Karpas-422 (cell line): ENCODE results near the gene IL19. TPM values are rescaled to one million over a fixed set of nuclear protein-coding genes. Genes with fewer than 3 reads are reported as not detected.

ENCODE experiments used
- DNase-seq: peaks from one replicate; pipeline ENCODE4 v3.0.0-alpha.2; 2015
- H2AFZ ChIP-seq: fragments of 200-600 bp; sonication (generic); 2 replicates; pipeline ENCODE4 v1.6.1; 2014; ENCODE audit warnings: antibody characterized with exemption, low read length, mixed read lengths
- H3K27ac ChIP-seq: fragments of 200-600 bp; sonication (generic); 2 replicates; pipeline ENCODE4 v1.5.1; 2014; ENCODE audit warnings: mild to moderate bottlenecking, low read length, moderate library complexity
- H3K27me3 ChIP-seq: fragments of 200-600 bp; sonication (generic); 2 replicates; pipeline ENCODE4 v1.6.1; 2014; ENCODE audit warnings: low read length, mixed read lengths
- H3K36me3 ChIP-seq: fragments of 200-600 bp; sonication (generic); 2 replicates; pipeline ENCODE4 v1.6.1; 2014; ENCODE audit warnings: low read length, mixed read lengths; ENCODE audit not compliant: insufficient read depth
- H3K4me1 ChIP-seq: fragments of 200-600 bp; sonication (generic); 2 replicates; pipeline ENCODE4 v1.6.1; 2014; ENCODE audit warnings: mild to moderate bottlenecking, low read length, mixed read lengths
- H3K4me2 ChIP-seq: fragments of 200-600 bp; sonication (generic); 2 replicates; pipeline ENCODE4 v1.6.1; 2014; ENCODE audit warnings: low read length, low read depth, mild to moderate bottlenecking; ENCODE audit not compliant: poor library complexity, severe bottlenecking
- H3K4me3 ChIP-seq: fragments of 200-600 bp; sonication (generic); 2 replicates; pipeline ENCODE4 v1.5.1; 2014; ENCODE audit warnings: mild to moderate bottlenecking, antibody characterized with exemption, low read length, mixed read lengths
- H3K79me2 ChIP-seq: fragments of 200-600 bp; sonication (generic); 2 replicates; pipeline ENCODE4 v1.6.1; 2014; ENCODE audit warnings: mild to moderate bottlenecking, low read length, mixed read lengths
- H3K9ac ChIP-seq: fragments of 200-600 bp; sonication (generic); 2 replicates; pipeline ENCODE4 v1.6.0; 2014; ENCODE audit warnings: low read length
- H3K9me2 ChIP-seq: fragments of 200-600 bp; sonication (generic), shearing (Covaris generic); replicated peaks from 2 replicates; pipeline ENCODE4 v1.6.0; 2014; ENCODE audit warnings: mild to moderate bottlenecking, low read length, moderate library complexity; ENCODE audit not compliant: insufficient read depth
- H3K9me3 ChIP-seq: fragments of 300-700, 200-600 bp; sonication (generic); 2 replicates; pipeline ENCODE4 v1.6.1; 2014; ENCODE audit warnings: low read length, mixed read lengths
- H4K20me1 ChIP-seq: fragments of 200-600 bp; sonication (generic); 2 replicates; pipeline ENCODE4 v1.6.1; 2014; ENCODE audit warnings: mild to moderate bottlenecking, antibody characterized with exemption, low read length, low read depth; ENCODE audit not compliant: insufficient read depth
- total RNA-seq: library from RNA; depleted of rRNA; stranded (reverse); fragments of >200 nt; shearing (Covaris generic); gene quantifications from 2 replicates; pipeline ENCODE4 v1.2.3, GENCODE V29; 2014; ENCODE audit warnings: low replicate concordance

Gene IL19
- total RNA-seq, 1 experiment from 2014 or later = not detected

- Histone ChIP-seq H4K20me1 (no peaks in the 10 kb centered on the region), H3K36me3 (no peaks in the 10 kb centered on the region), H3K79me2 (no peaks in the 10 kb centered on the region), H3K4me1 (peaks cover 6% of the 10 kb centered on the region), H3K9me3 (no peaks in the 10 kb centered on the region), H3K9me2 (no peaks in the 10 kb centered on the region), H3K4me3 (no peak overlapping the region), H3K27me3 (no peaks in the 10 kb centered on the region), H3K27ac (no peak overlapping the region), H2AFZ (no peak overlapping the region), H3K9ac (no peak overlapping the region), H3K4me2 (no peak overlapping the region)
- no peak for DNase-seq
Observed at GRCh38 chr1:206786212-206786886, 15.8 kb downstream of the IL19 start.

- H3K27ac ChIP-seq = no peak overlapping the region
- H3K9ac ChIP-seq = no peak overlapping the region
- H3K79me2 ChIP-seq = no peaks in the 10 kb centered on the region
- no peak for DNase-seq
- H2AFZ ChIP-seq = no peak overlapping the region
- H3K4me3 ChIP-seq = no peak overlapping the region
- no peak overlapping the region for H3K4me2 ChIP-seq
- H3K27me3 ChIP-seq = no peaks in the 10 kb centered on the region
- no peaks in the 10 kb centered on the region for H3K9me2 ChIP-seq
- no peaks in the 10 kb centered on the region for H3K9me3 ChIP-seq
- no peaks in the 10 kb centered on the region for H3K36me3 ChIP-seq
- no peaks in the 10 kb centered on the region for H3K4me1 ChIP-seq
- no peaks in the 10 kb centered on the region for H4K20me1 ChIP-seq
Observed at GRCh38 chr1:206787891-206788290, 17.3 kb downstream of the IL19 start.

GRCh38 chr1:206788487-206789050 is 18.0 kb downstream of the IL19 start:
- H3K27ac ChIP-seq = no peak overlapping the region
- no peaks in the 10 kb centered on the region for H3K9me2 ChIP-seq
- no peaks in the 10 kb centered on the region for H4K20me1 ChIP-seq
- DNase-seq = no peak
- H3K4me2 ChIP-seq = no peak overlapping the region
- no peaks in the 10 kb centered on the region for H3K27me3 ChIP-seq
- no peaks in the 10 kb centered on the region for H3K9me3 ChIP-seq
- no peaks in the 10 kb centered on the region for H3K36me3 ChIP-seq
- no peaks in the 10 kb centered on the region for H3K4me1 ChIP-seq
- H3K4me3 ChIP-seq = no peak overlapping the region
- no peak overlapping the region for H2AFZ ChIP-seq
- no peak overlapping the region for H3K9ac ChIP-seq
- no peaks in the 10 kb centered on the region for H3K79me2 ChIP-seq

DNA sequence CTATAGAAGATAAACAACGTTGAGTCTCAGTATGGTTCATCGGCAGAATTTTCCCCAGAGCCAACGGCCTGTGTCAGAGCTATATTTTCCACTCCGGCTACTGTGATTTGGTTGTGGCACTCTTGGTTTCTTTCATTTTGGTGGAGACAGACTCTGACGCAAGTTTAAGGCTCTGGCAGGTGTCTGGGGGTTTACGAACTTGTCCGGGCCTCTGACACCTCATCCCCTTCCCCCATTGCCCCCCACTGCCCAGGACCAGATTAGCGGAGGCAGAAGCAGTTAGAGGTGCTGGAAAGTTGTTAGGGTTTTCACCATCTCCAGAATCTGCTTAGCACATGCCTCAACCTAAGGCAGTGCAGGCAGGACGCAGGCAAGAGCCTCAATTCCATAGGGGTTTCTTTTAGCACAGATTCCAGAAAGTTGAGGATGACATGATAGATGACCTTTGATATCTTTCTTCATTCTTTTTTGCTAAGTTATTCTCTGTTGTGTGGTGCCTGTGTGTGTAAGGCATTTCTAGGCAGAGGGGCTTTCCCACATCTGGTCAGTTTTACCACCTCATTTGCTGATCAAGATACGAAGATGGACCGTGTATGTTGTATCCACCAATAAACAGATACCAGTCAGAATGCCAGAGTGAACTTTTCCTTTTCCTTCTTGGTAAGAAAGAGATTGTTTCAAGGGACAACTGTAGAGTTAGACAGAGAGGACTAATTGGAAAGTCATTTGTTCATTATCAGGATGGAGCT is 20.1 kb downstream of the IL19 start:
- no peaks in the 10 kb centered on the region for H3K9me3 ChIP-seq
- no peaks in the 10 kb centered on the region for H3K36me3 ChIP-seq
- H3K27me3 ChIP-seq = no peaks in the 10 kb centered on the region
- no peak overlapping the region for H3K4me2 ChIP-seq
- no peak for DNase-seq
- no peaks in the 10 kb centered on the region for H4K20me1 ChIP-seq
- no peaks in the 10 kb centered on the region for H3K79me2 ChIP-seq
- no peaks in the 10 kb centered on the region for H3K4me1 ChIP-seq
- H3K4me3 ChIP-seq = no peak overlapping the region
- H3K9ac ChIP-seq = no peak overlapping the region
- H2AFZ ChIP-seq = no peak overlapping the region
- H3K9me2 ChIP-seq = no peaks in the 10 kb centered on the region
- H3K27ac ChIP-seq = no peak overlapping the region

GRCh38 chr1:206792939-206793607 is 22.5 kb downstream of the IL19 start:
- H2AFZ ChIP-seq = no peak overlapping the region
- no peaks in the 10 kb centered on the region for H3K79me2 ChIP-seq
- H3K4me2 ChIP-seq = no peak overlapping the region
- no peaks in the 10 kb centered on the region for H3K9me2 ChIP-seq
- no peaks in the 10 kb centered on the region for H3K36me3 ChIP-seq
- no peaks in the 10 kb centered on the region for H3K9me3 ChIP-seq
- no peak overlapping the region for H3K27ac ChIP-seq
- no peak for DNase-seq
- no peak overlapping the region for H3K4me3 ChIP-seq
- no peaks in the 10 kb centered on the region for H3K4me1 ChIP-seq
- no peaks in the 10 kb centered on the region for H3K27me3 ChIP-seq
- no peak overlapping the region for H3K9ac ChIP-seq
- H4K20me1 ChIP-seq = no peaks in the 10 kb centered on the region

DNA sequence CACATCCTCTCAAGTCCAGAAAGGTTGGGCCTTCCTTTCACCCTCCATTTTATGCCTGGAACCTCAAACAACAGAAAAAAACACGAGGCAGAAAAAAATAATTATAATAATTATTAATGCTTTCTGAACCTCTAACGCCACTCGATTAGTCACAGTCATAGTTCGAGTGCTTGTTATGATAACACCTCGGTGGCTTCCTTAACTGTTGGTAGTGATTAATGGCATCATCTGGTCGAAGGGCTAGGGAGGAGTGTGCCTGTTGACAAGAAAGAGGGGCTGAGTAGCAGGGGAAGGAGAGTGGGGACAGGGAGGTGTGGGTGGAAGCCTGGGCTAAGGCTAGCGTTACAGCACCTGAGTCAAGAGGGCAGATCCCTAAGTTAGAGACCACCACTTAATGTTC is 23.0 kb downstream of the IL19 start:
- Histone ChIP-seq H3K27ac (no peak overlapping the region), H3K9me2 (no peaks in the 10 kb centered on the region), H3K79me2 (no peaks in the 10 kb centered on the region), H3K4me1 (no peaks in the 10 kb centered on the region), H4K20me1 (no peaks in the 10 kb centered on the region), H3K36me3 (no peaks in the 10 kb centered on the region), H3K4me3 (no peak overlapping the region), H3K9me3 (no peaks in the 10 kb centered on the region), H3K27me3 (no peaks in the 10 kb centered on the region), H3K4me2 (no peak overlapping the region), H2AFZ (no peak overlapping the region), H3K9ac (no peak overlapping the region)
- DNase-seq = no peak

GRCh38 chr1:206794294-206794908 is 23.8 kb downstream of the IL19 start:
- no peak overlapping the region for H3K9ac ChIP-seq
- no peaks in the 10 kb centered on the region for H3K79me2 ChIP-seq
- no peak overlapping the region for H3K4me2 ChIP-seq
- H3K27me3 ChIP-seq = no peaks in the 10 kb centered on the region
- H4K20me1 ChIP-seq = no peaks in the 10 kb centered on the region
- H3K4me3 ChIP-seq = no peak overlapping the region
- no peaks in the 10 kb centered on the region for H3K9me2 ChIP-seq
- no peak overlapping the region for H2AFZ ChIP-seq
- H3K9me3 ChIP-seq = no peaks in the 10 kb centered on the region
- no peaks in the 10 kb centered on the region for H3K36me3 ChIP-seq
- no peak for DNase-seq
- no peak overlapping the region for H3K27ac ChIP-seq
- no peaks in the 10 kb centered on the region for H3K4me1 ChIP-seq

- no peaks in the 10 kb centered on the region for H3K27me3 ChIP-seq
- H3K9me3 ChIP-seq = no peaks in the 10 kb centered on the region
- no peaks in the 10 kb centered on the region for H3K79me2 ChIP-seq
- no peak overlapping the region for H3K9ac ChIP-seq
- H3K9me2 ChIP-seq = no peaks in the 10 kb centered on the region
- no peak overlapping the region for H2AFZ ChIP-seq
- DNase-seq = no peak
- no peak overlapping the region for H3K27ac ChIP-seq
- H3K4me2 ChIP-seq = no peak overlapping the region
- no peaks in the 10 kb centered on the region for H3K4me1 ChIP-seq
- H3K36me3 ChIP-seq = no peaks in the 10 kb centered on the region
- no peak overlapping the region for H3K4me3 ChIP-seq
- no peaks in the 10 kb centered on the region for H4K20me1 ChIP-seq
Observed at GRCh38 chr1:206796116-206796515, 25.5 kb downstream of the IL19 start.
